Stimulated activated CD4-positive, alpha-beta T cell treated with anti-CD3 and anti-CD28 coated beads, Interleukin-2, amount 100 ng/mL, for 48 hours (primary cell): ENCODE results near the gene GAPDHS.

ENCODE experiments used
- DNase-seq, 2 donors: peaks; one replicate each; pipeline ENCODE4 v3.0.0-alpha.2; 2020

The GAPDHS gene

DNA sequence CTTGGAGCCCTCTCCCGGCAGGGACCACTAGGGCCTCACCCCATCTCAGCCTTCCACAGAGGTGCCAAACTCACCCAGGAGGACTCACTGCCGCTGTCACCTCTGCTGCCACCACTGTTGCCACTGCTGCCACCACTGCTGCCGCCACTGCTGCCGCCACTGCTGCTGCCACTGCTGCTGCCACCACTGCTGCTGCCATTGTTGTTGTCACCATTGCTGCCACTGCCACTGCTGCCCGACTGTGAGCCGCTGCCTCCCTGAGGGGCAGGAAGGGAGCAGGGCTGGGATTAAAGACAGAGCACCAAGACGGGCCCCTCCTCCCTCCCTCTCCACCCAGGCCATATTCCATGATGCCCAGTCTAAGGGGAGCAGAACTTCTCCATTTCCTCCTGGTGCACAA, 21.9 kb upstream of the GAPDHS start:
- DNase-seq, result no peak

DNA sequence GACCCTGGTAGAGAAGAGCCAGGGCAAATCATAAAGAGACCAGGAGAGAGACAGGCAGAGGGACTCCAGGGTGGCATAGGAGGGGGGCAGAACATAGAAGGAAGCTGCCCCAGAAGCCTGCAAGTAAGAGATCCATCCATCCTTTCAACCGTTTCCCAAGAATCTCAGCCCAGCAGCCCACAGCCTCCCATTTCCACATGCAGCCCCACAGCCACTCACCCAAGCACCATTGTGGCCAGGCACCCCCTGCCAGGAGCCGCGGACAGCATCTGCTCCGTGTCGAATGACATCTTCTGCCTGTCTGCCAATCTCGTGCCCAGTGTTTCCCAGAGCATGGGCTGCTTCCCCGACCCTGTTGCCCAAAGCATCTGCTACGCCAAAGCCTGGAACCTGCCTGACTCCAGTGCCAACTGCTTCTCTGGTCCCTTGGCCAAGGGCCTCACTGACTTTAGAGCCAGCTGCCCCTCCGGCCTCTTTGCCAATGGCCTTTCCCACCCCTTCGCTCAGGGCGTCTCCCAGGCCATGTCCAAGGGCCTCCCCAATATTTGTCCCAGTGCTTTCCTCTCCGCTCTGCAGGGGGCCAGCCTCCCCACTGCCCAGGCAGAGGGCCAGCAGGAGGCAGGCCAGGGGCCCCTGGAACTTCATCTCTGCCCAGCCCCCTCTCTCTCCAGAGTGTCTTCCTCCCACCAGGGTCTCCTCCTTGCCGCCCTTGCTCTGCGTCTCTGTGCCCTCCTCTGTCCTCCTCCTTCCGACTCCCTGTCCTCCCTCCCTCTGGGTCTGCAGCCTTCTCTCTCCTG, 20.2 kb upstream of the GAPDHS start:
- no peak for DNase-seq

DNA sequence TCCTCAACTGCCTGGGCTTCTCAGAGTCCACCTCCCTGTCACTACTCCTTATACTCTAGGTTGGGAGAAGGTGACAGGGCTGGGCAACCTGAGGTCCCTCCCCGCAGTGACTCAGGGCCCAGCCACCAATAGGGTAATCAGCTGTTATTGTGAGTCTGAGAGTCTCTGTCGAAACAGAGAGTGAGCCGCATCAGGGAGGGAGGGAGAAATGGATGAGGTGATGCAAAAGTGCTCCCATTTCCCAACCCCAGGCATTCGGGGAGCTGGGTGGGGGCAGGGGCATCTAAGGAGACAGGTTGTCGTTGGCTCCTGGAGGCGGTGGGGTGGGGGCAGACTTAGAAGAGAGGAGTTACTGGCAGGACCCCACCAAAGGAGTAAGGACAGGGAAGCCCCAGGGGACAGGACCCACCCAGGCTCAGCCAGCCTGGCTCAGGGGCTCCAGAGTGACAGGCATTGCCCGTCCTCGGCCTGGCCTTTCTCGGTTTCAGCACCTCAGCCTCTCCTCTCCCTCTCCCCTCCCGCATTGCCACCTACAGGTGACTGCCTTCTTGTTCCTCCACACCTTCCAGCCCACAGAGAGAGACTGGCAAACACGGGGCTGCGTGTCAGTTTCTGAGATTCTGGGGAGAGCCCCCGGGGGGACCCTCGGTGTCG, 19.5 kb upstream of the GAPDHS start, which contains the start of gene DMKN:
DMKN (minus strand) TSS at position 22 of the 654 bp plus-strand sequence. CDS start 174 bp downstream, outside the sequence.
- DNase-seq, result no peak

DNA sequence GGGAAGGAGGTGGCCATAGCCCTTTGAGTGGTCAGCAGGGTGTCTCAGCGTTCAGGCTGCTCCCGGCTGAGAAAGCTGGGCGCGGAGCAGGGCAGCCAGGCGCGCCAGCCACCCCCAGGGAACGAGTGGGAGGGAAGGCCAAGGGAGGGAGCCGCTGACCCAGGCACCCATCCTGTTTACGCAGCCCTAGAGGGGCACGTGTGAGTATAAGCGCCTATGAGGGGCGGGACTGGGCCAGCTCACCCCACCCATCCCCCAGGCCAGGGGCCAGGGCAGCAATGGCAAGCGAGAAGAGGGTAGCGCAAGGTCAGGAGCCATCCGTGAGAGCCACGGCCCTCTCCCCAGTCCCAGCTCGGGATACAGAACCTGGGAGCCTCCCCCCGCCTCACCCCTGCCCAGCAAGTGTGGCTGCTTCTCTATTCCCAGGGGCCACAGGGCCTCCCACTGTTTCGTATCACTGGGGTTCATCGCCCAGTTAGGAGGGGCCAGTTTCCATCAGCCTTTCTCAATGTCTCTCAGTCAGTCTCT, 18.9 kb upstream of the GAPDHS start:
- DNase-seq, result no peak

DNA sequence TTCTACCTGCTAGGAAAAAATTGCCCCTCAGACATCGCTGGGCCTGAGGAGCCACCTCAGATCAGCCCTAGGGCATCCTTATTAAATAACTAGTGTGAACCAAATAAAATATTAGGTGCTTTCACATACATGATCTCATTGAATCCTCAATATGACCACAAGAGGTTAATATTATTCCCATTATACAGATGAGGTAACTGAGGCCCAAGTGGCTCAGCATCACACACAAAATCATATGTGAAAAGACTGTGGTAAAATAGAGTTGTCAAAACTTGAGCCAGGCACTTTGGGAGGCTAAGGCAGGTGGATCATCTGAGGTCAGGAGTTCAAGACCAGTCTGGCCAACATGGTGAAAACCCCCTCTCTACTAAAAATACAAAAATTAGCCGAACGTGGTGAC, 16.9 kb upstream of the GAPDHS start:
- DNase-seq, result no peak

DNA sequence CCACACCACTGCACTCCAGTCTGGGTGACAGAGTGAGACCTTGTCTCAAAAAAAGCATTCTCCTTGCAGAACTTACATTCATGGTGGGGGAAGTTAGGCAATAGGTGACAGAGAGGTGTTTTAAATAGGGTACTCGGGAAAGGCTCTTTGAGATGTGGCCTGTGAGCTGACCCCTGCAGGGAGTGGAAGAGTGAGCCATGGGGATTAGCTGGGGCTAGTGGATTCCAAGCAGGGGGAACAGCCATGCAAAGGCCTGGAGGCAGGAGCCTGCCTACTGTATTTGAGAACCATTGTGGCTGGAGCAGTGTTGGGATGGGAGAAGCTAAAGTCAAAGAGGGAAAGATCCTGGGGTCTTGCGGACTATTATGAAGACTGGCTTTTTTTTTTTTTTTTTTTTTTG, 15.9 kb upstream of the GAPDHS start:
- DNase-seq, result no peak

DNA sequence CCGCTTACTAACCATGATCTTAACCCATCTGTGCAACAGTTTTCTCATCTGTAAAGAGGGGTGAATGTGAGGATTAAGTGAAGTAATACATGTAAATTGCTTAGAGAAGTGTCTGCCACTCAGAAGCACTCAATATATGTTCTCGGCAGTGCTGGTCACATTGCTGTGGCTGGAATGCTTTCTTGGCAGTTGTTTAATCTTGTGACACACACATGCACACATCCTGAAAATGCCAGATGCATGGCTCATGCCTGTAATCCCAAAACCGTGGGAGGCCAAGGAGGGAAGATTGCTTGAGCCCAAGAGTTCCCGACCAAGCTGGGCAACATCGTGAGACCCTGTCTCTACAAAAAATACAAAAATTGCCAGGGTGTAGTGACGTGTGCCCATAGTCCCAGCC, 14.9 kb upstream of the GAPDHS start:
- no peak for DNase-seq

DNA sequence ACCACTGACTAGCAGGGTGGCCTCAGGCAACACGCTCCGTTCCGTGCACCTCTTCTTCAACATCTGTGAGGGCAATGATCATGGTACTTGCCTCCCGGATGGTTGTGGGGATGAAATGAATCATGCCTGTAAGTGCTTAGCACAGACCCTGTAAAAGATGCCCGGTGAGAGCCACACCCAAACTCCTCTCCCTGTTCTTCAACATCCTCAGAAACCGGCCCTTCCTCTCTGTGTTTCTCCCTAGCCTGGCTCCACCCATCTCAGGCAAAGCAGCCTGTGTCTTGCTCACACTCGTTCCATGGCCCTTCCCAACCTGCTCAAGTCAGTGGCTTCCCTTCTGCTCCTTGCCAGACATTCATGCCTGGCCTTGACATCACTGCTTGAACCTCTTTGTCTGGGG, 14.0 kb upstream of the GAPDHS start:
- no peak for DNase-seq

DNA sequence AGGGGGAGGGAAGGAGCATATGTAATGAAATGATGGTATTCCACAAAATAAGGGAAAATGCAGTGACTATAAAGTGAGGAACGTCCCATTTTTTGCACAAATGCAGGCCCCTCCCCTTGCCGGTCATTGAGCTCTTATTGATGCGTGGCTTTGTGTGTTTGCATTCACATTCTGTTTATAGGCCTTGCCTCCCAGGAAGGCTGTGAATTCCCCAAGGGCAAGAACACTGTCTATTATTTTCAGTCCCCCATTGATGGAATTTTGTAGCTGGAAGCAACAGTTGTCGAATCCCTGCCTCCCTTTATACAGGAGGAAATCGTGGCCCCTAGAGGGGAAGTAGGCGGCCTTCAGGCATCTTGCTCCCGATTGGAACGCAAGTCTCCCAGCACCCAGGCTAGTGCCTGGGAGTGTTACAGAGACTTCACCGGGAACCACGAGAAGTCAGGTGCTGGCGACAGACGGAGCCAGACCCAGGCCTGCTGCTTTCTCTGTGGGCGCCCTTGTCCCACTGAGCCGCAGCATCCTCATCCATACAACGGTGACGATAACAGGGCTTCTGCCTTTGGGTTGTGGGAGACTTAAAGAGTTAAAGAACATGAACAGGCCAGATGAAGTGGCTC, 12.0 kb upstream of the GAPDHS start:
- DNase-seq, result no peak

DNA sequence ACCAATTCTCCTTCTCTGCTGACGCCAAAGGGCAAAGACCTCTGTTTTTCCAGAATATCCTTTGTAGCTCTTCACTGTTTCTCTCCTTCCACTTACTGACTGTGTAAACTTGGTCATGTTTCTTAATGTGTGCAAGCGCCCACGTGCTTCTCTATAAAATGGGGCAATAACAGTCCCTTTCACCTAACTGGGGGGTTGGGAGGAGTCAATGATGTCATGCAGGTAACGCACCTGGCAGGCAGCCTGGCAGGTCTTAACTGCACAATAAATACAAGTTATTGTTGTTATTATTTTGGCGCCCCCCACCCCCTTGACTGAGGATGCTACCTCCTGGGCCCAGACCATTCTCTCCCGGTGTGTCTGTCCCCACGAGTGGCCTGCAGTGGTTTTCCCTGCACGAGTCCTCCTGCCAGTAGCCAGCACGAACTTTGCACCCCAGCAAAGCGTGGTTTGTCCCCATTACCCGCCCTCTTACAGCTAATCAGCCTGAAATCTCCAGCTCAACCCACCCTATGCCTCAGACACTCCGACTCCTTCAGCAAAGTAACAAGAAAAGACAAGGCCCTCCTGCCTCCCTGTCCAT, 10.4 kb upstream of the GAPDHS start:
- DNase-seq, result no peak

DNA sequence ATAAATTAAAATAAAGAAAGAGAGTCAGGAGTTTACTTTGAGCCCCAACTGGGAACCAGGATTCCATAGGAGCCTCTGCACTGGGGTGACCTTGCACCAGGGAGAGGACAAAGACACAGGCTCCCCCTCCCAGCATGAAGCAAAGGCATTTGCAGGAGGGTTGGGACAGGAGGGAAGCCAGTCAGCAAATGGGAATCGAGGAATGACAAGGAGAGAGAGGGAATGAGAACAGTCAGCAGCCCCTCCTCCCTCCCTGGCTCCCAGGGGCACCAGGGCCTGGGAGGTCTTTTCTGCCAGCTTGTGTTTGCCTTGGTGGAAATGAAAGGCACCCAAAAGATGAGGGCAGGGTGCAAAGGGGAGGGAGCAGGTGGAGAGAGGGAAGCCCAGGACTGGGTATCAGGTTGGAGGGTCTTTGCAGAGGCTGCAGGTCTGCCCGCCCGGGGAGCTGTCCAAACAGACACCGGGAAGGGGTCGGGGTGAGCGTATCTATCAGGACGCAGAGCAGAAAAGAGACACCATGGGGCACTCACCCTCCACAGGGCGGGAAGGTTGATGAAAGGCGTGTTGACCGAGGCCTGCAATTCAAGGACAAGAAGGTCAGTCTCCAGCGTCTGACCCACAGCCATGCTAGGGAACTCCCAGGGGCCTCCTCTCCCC, 8.9 kb upstream of the GAPDHS start:
- no peak for DNase-seq

DNA sequence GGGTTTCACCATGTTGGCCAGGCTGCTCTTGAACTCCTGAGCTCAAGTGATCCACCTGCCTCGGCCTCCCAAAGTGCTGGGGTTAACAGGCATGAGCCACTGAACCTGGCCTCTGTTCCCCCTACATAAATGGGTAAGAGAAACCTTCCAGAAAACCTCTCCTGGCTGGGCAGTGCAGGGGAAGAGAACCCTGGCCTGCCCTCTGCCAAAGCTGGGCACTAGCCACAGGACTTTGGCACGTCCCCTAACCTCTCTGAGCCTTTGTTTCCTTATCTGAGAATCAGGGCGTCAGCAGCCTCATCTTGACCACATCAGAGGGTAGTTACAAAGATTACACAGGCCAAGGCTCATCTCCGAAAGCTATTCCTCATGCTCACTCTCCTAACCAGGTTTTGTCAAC, 7.4 kb upstream of the GAPDHS start:
- no peak for DNase-seq

DNA sequence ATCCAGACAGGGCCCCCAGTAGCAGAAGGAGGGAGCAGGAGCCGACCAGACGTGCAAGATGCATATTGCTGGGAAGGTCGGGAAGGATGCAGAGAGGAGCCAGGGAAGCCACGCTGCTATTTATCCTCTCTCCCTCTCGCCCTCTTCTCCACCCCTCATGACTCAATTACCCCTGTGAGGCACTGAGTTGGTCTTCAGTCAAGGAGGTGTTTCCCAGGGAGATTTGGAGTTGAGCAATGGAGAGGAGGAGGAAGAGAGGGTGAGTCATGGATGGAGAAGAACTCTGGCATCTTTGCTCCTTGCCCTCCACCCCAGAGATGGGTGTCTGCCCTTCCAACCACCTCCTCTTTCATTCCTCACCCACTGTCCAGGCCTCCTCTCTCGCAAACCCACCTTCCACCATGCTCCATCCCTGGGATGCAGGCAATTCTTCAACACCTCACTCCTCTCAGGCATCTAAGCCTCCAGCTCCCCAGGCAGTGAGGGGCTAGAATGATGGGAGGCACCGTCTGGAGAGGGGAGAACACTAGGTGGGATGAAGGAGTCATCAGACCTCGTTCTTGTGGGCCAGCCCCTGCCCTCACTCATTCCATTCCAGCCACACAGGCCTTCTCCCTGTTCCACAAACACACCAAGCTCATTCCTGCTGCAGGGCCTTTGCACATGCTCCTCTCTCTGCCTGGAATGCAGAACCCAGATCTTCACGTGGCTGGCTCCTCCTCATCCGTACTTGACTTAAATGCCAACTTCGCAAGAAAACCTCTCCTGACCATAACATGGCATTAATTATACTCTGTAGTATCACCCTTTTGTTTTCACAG, 4.8 kb upstream of the GAPDHS start, which contains the start of gene SBSN:
SBSN (minus strand) TSS at position 94 of the 821 bp plus-strand sequence; CDS start at position 64, 30 bp downstream.
- DNase-seq, result no peak

DNA sequence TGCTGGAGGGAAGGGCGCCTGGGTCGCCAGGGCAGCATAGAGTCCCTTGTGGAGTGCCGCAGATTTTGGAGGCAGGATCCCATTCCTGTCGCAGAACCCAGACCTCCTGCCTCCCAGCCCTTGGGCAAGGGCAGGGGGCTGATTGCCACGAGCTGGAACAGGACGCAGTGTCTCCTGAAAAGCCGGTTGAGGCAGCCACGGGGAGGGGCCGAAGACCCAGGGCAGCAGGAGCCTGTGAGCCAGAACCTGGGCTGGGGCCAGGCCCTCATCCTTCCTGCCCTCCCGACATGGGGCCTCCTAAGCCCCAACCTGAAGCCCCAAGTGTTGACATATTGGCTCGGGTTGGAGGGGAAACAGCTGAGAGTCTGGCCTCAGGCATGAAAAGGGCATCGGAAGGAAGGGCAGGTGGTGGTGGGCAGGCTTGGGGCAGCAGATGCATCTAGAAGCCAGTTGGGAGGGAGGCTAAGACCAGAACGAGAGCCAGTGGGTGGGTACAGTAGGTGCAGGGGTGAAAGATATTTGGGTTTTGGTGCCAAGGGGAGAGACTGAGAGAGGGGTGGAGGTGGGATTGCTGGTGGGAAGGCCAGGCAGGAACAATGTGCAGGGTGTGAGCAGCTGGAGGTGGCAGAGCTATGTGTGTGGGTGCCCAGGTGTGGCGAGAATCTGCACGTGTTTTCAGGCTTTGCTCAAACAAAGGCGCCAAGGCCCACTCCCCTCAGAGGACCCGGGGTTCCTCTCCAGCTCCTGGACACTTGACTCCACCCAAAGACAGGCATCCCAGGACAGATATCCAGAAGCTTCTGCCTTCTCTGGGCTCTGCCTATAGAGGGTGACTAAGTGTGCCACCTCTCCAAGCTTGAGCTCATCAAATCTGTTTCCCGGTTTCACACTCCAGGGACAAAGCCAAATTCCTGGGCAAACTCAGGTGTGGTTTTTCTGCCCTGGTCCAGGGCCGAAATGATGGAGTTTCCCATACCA, 3.7 kb upstream of the GAPDHS start:
- DNase-seq, result no peak

DNA sequence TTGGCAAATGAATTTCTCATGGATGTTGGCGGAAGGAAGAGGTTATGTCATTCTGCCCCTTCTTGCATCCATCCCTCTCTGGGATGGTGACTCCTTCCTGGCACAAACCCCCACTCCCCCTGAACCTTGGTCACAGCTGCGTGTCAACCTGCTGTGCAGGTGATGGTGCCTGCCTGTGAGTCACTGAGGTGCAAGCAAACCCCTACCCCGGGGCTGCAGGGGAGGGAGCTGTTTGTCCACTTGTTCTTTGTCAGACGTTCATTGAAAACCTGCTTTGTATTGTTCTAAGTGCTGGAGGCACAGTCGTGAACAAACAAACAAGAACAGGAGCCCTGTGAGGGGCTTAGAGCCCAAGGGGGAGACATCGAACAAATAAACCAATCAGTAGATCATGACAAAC, 2.0 kb upstream of the GAPDHS start:
- no peak for DNase-seq

DNA sequence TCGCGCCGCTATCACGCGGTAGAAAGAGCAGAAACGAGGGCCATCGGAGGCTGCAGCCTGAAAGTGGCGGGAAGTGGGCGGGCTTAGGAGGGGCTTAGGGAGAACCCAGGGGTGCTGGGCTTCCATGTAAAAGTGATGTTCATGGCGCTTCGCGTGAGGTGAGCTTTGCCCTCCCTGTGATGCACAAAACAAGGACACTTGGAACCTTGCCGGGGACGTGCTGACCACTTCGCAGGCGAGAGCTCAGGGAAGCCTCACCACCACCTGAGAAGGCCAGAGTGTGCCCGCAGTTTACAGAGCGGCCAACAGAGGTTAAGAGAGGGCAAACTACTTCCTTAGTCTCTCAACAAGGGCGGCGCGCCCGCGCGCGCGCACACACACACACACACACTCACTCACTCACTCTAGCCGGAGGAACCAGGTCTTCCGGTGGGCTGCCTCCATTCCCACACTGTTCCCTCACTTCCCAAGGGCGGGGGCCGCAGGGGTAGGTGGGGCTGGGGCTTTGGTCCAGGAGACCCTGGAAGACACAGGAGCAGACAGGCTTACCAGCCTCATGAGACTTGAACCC, 651 bp downstream of the GAPDHS start:
- peak in 1 of 2 donors; percentile 29 for DNase-seq

DNA sequence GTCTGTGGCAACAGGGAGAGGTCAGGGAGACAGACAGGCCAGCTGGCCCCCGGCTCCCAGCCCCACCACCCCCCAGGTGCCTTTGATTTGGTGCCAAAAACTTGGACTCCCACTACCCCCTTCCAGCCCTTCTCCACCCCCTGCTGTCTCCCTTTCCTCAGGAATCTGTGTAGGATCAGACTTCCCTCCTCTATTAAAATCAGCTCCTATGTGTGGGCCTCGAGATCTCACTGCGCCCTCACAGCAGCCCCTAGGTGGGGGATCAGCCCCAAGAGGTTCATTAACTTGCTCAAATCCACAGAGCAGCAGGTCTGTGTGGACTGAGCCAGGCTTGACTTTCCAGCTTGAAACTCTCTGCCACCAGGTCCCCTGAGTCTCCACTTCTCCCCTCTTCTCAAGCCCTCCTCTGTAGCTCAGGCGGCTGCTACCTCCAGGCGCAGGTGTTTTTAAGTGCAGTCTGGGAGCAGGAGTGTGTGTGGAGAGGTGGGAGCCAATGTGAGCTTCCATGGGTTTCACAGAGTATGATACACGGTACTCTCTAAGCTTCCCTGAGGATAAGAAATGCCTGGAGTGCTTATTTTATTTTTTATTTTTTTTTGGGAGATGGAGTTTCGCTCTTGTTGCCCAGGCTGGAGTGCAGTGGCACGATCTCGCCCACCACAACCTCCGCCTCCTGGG, 1.7 kb downstream of the GAPDHS start:
- no peak for DNase-seq

DNA sequence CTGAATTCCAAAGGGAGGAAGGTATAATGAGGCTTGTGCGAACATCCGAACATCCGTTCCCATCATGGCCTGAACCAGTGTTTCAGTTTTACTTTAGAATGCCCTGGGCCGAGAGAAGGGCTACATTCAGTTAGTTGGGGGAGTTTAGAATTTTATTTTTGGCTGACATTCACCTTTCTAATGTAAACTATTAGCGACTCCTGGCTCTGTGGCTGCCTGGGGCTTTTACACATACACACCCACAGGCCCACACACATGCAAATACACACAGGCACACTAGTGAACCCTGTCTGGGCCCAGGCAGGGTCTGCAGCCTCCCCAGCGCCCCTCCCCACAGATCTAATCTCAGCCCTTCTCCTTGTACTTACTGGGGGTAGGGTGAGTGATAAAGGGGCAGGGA, 6.1 kb downstream of the GAPDHS start:
- no peak for DNase-seq

DNA sequence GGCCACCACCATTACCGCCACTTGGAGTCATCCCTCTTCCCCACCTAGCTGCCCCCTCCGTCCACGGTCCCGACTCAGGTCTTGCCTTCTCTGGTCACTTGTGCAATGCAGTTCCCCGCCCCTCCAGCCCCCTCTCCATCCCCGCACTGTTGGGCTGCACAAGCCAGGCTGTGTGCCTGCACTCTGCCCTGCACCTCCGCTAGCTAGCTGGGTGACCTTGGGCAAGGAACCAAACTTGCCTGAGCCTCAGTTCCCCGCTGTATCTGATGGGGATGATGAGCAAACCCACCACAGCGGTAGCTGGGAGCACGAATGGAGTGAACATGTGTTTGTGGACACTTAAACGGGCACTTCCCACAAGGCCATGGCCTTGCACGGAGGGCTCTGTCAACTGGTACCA, 6.6 kb downstream of the GAPDHS start:
- DNase-seq, result no peak
